ENCODE data around the gene RFX2.

The RFX2 gene

GRCh38 chr19:6060600-6061375 lies 49.5 kb downstream of the RFX2 start:
- ATAC-seq, result peak; percentile 64

More at GRCh38 chr19:6060600-6061375, 49.5 kb downstream of the RFX2 start:
- no peak for TF ChIP-seq GLIS3 (CRISPR knock-in tag; IDR thresholded peaks at IDR 0.05)
- TF ChIP-seq PATZ1 (CRISPR knock-in tag; IDR thresholded peaks at IDR 0.05; ENCODE audit: borderline replicate concordance), result 0 out of 2 replicates have a peak, but pooled peaks have one; percentile 71
- no peak for TF ChIP-seq ZC3H10 (CRISPR knock-in tag; IDR thresholded peaks at IDR 0.05)
- TF ChIP-seq OSR1 (CRISPR knock-in tag; IDR thresholded peaks at IDR 0.05), result 0 out of 2 replicates have a peak, but pooled peaks have one; percentile 60
- no peak for TF ChIP-seq ESRRG (CRISPR knock-in tag; IDR thresholded peaks at IDR 0.05)
- peak; percentile 50; the same call in 1 of the 2 replicates for TF ChIP-seq SNAI2 (CRISPR knock-in tag; IDR thresholded peaks at IDR 0.05)
- TF ChIP-seq ZFP3 (CRISPR knock-in tag; IDR thresholded peaks at IDR 0.05), result peak; percentile 23; the same call in 1 of the 2 replicates
- TF ChIP-seq ZNF70 (CRISPR knock-in tag; IDR thresholded peaks at IDR 0.05), result no peak
- no peak for TF ChIP-seq CREB5 (CRISPR knock-in tag; IDR thresholded peaks at IDR 0.05; ENCODE audit: low read depth)
- TF ChIP-seq TSHZ2 (CRISPR knock-in tag; IDR thresholded peaks at IDR 0.05), result no peak
- TF ChIP-seq RARB (CRISPR knock-in tag; IDR thresholded peaks at IDR 0.05), result no peak
- no peak for TF ChIP-seq CSDC2 (CRISPR knock-in tag; IDR thresholded peaks at IDR 0.05)
- no peak for TF ChIP-seq ISL1 (CRISPR knock-in tag; IDR thresholded peaks at IDR 0.05)
- TF ChIP-seq TOX (CRISPR knock-in tag; IDR thresholded peaks at IDR 0.05; ENCODE audit: borderline replicate concordance), result no peak
- no peak for TF ChIP-seq ZFP30 (CRISPR knock-in tag; IDR thresholded peaks at IDR 0.05)
- TF ChIP-seq BACH2 (CRISPR knock-in tag; IDR thresholded peaks at IDR 0.05; ENCODE audit: borderline replicate concordance), result no peak
- no peak for TF ChIP-seq ZNF565 (CRISPR knock-in tag; conservative IDR thresholded peaks at IDR 0.05; ENCODE audit: low read depth)
- no peak for TF ChIP-seq PPARA (CRISPR knock-in tag; IDR thresholded peaks at IDR 0.05; ENCODE audit: borderline replicate concordance)
- no peak for TF ChIP-seq POU6F1 (CRISPR knock-in tag; IDR thresholded peaks at IDR 0.05; ENCODE audit: borderline replicate concordance, low read depth)
- TF ChIP-seq TCF4 (CRISPR knock-in tag; IDR thresholded peaks at IDR 0.05; ENCODE audit: borderline replicate concordance), result no peak
- no peak for TF ChIP-seq ZNF8 (CRISPR knock-in tag; IDR thresholded peaks at IDR 0.05)
- TF ChIP-seq ARNTL (CRISPR knock-in tag; IDR thresholded peaks at IDR 0.05; ENCODE audit: borderline replicate concordance, low read depth), result peak; percentile 56; the same call in 1 of the 2 replicates
- no peak for TF ChIP-seq CSRNP3 (CRISPR knock-in tag; IDR thresholded peaks at IDR 0.05)
